ENCODE measurements around the gene CAPZA1.

DNA sequence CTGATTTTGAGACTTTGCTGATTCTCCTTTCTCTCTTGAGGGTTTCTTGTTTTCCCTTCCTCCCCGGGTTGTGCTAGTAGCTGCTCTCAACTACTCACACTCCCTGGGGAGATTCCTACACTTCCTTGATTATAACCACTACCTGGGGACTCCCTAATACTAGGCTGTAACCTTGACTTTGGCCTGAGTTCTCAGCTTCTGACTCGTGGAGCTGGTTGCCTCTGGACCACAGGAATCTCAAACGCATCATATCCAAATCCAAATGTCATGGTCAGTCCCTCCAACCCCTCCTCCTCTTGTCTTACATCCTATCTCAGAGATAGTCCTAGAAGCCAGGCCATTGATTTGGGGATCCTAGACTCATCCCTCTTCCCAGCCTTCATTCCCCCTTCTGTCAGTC lies 66.8 kb downstream of the CAPZA1 start:
- TF ChIP-seq, protein P1, sequence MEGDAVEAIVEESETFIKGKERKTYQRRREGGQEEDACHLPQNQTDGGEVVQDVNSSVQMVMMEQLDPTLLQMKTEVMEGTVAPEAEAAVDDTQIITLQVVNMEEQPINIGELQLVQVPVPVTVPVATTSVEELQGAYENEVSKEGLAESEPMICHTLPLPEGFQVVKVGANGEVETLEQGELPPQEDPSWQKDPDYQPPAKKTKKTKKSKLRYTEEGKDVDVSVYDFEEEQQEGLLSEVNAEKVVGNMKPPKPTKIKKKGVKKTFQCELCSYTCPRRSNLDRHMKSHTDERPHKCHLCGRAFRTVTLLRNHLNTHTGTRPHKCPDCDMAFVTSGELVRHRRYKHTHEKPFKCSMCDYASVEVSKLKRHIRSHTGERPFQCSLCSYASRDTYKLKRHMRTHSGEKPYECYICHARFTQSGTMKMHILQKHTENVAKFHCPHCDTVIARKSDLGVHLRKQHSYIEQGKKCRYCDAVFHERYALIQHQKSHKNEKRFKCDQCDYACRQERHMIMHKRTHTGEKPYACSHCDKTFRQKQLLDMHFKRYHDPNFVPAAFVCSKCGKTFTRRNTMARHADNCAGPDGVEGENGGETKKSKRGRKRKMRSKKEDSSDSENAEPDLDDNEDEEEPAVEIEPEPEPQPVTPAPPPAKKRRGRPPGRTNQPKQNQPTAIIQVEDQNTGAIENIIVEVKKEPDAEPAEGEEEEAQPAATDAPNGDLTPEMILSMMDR (IDR thresholded peaks at IDR 0.05), result no peak
- no peak for TF ChIP-seq POLR2AphosphoS5 (IDR thresholded peaks at IDR 0.05)
- no peak for TF ChIP-seq POLR2A (IDR thresholded peaks at IDR 0.05)
